ENCODE results near the gene ENOX1.

DNA sequence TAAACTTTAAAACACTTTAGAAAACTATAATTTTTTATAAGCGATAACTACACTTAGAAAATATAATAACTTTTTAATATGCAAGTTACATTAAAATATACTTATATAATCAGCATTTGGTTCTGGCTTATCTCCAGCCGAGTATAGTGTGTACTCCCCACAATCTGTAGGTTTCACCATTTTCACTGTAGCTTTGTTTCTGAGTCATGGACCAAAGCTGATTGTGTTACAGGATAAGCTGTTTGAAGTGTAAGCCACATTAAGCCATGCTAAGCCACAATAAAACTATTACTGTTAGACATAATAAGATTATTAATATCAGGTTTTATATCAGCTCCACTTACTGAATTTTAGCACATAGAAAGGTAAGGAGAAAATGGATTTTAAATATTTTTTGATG lies 48.9 kb upstream of the ENOX1 start:
- TF ChIP-seq, protein P1, sequence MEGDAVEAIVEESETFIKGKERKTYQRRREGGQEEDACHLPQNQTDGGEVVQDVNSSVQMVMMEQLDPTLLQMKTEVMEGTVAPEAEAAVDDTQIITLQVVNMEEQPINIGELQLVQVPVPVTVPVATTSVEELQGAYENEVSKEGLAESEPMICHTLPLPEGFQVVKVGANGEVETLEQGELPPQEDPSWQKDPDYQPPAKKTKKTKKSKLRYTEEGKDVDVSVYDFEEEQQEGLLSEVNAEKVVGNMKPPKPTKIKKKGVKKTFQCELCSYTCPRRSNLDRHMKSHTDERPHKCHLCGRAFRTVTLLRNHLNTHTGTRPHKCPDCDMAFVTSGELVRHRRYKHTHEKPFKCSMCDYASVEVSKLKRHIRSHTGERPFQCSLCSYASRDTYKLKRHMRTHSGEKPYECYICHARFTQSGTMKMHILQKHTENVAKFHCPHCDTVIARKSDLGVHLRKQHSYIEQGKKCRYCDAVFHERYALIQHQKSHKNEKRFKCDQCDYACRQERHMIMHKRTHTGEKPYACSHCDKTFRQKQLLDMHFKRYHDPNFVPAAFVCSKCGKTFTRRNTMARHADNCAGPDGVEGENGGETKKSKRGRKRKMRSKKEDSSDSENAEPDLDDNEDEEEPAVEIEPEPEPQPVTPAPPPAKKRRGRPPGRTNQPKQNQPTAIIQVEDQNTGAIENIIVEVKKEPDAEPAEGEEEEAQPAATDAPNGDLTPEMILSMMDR (IDR thresholded peaks at IDR 0.05), result no peak
- no peak for TF ChIP-seq ZFX (IDR thresholded peaks at IDR 0.05; ENCODE audit: borderline replicate concordance)
